Astrocyte (in vitro differentiated cells and primary cell): ENCODE results near the gene NGDN.

Experiments used
- EZH2 ChIP-seq: IDR thresholded peaks from 2 replicates; pipeline ENCODE4 v1.6.1; 2012; ENCODE audit warnings: mild to moderate bottlenecking, low read length, inconsistent platforms; ENCODE audit not compliant: insufficient read depth
- TF ChIP-seq, protein P1 (sequence below): IDR thresholded peaks from 2 replicates; pipeline ENCODE4 v1.5.1; 2011; ENCODE audit warnings: low read depth, mild to moderate bottlenecking, inconsistent platforms, low read length, moderate library complexity; ENCODE audit not compliant: insufficient read depth

DNA sequence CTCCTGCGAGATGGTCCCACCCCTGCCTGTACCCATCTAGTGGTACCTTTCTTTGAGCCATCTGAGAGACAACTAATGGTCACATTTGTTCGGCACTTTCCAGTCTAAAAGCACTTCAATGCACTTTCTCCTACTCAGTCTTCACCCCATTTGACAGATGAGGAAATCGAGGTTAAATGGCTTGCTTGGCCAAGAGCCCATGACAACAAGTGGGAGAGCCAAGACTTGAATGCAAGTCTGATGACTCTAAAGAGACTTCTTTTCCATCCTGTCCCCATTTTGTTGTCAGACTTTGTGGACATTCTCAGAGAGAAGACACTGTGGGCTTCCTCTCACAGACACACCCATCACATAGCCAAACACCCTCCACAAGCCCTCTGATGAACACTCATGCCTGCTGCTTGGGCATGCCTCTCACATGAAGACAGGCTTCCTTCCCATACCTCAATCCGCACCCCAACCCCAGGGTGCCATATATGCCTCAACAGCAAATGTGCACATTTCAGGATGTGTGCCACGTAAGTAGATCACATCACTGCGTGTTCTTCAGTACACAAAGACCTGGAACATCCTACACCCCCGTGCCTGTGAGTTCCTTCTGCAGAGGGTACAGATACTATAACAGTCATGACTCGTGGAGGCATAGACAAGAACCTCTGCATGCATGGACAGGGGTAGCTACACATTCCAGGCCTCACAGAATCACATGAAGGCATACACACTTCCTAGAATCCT lies 34.8 kb upstream of the NGDN start:
- TF ChIP-seq EZH2 = no peak
- TF ChIP-seq, protein P1, sequence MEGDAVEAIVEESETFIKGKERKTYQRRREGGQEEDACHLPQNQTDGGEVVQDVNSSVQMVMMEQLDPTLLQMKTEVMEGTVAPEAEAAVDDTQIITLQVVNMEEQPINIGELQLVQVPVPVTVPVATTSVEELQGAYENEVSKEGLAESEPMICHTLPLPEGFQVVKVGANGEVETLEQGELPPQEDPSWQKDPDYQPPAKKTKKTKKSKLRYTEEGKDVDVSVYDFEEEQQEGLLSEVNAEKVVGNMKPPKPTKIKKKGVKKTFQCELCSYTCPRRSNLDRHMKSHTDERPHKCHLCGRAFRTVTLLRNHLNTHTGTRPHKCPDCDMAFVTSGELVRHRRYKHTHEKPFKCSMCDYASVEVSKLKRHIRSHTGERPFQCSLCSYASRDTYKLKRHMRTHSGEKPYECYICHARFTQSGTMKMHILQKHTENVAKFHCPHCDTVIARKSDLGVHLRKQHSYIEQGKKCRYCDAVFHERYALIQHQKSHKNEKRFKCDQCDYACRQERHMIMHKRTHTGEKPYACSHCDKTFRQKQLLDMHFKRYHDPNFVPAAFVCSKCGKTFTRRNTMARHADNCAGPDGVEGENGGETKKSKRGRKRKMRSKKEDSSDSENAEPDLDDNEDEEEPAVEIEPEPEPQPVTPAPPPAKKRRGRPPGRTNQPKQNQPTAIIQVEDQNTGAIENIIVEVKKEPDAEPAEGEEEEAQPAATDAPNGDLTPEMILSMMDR = no peak
